Loucy (cell line): ENCODE data around the gene PKD1L1.

Source experiments
- CTCF ChIP-seq: fragments of 200-600 bp; sonication (generic); conservative IDR thresholded peaks from 2 replicates; pipeline ENCODE4 v1.5.1; 2014; ENCODE audit warnings: mild to moderate bottlenecking, antibody characterized with exemption, low read length
- EZH2phosphoT487 ChIP-seq: fragments of 200-600 bp; IDR thresholded peaks from 2 replicates; pipeline ENCODE4 v1.6.1; 2018; ENCODE audit warnings: antibody characterized with exemption, mild to moderate bottlenecking, moderate library complexity, borderline replicate concordance

GRCh38 chr7:47947355-47947749 lies 914 bp downstream of the PKD1L1 start:
- TF ChIP-seq EZH2phosphoT487 (no peak), CTCF (no peak)
